GM23338 (cell line): ENCODE results near the gene GRIA4. TPM values are rescaled to one million over a fixed set of nuclear protein-coding genes. Genes with fewer than 3 reads are reported as not detected.

Experiments used
- ATAC-seq: fragments of 200-7000 bp; cut with Tn5 transposase; 3 replicates; pipeline ENCODE4 v1.9.1; 2020
- DNase-seq: peaks from one replicate; pipeline ENCODE4 v3.0.0-alpha.2; 2015; ENCODE audit warnings: low spot score
- H2AFZ ChIP-seq: fragments of 200-600 bp; sonication (generic); 2 replicates; pipeline ENCODE4 v1.8.0; 2016; ENCODE audit warnings: antibody characterized with exemption, mild to moderate bottlenecking, moderate library complexity
- H3F3A ChIP-seq: fragments of 200-600 bp; sonication (generic); replicated peaks from 2 replicates; pipeline ENCODE4 v1.8.0; 2017; ENCODE audit warnings: antibody characterized with exemption, mixed run types, low read depth
- H3K27ac ChIP-seq: fragments of 200-600 bp; sonication (generic); 2 replicates; pipeline ENCODE4 v1.6.1; 2016; ENCODE audit warnings: low read depth
- H3K27me3 ChIP-seq: fragments of 200-600 bp; sonication (generic); 2 replicates; pipeline ENCODE4 v1.8.0; 2016; ENCODE audit warnings: mild to moderate bottlenecking, mixed run types, moderate library complexity; ENCODE audit not compliant: insufficient read depth
- H3K36me3 ChIP-seq: fragments of 200-600 bp; sonication (generic); 2 replicates; pipeline ENCODE4 v1.8.0; 2016; ENCODE audit warnings: mild to moderate bottlenecking; ENCODE audit not compliant: insufficient read depth
- H3K4me1 ChIP-seq: fragments of 200-600 bp; sonication (generic); 2 replicates; pipeline ENCODE4 v1.8.0; 2016; ENCODE audit warnings: mild to moderate bottlenecking, moderate library complexity; ENCODE audit not compliant: insufficient read depth
- H3K4me2 ChIP-seq: fragments of 200-600 bp; sonication (generic); 2 replicates; pipeline ENCODE4 v1.7.1; 2017; ENCODE audit warnings: mixed run types
- H3K4me3 ChIP-seq: fragments of 200-600 bp; sonication (generic); 2 replicates; pipeline ENCODE4 v1.6.1; 2016; ENCODE audit warnings: mixed run types
- H3K79me2 ChIP-seq: fragments of 200-600 bp; sonication (generic); replicated peaks from 2 replicates; pipeline ENCODE4 v1.8.0; 2017; ENCODE audit warnings: mild to moderate bottlenecking; ENCODE audit not compliant: insufficient read depth
- H3K9me2 ChIP-seq: fragments of 200-600 bp; sonication (generic); 2 replicates; pipeline ENCODE4 v1.8.0; 2017; ENCODE audit not compliant: insufficient read depth
- H4K20me1 ChIP-seq: fragments of 200-600 bp; sonication (generic); replicated peaks from 2 replicates; pipeline ENCODE4 v1.8.0; 2017; ENCODE audit warnings: mild to moderate bottlenecking; ENCODE audit not compliant: insufficient read depth
- H3K27ac Mint-ChIP-seq: 2 replicates; pipeline ENCODE4 v1.8.0; 2020; ENCODE audit warnings: inconsistent platforms, mild to moderate bottlenecking, moderate library complexity, mixed read lengths
- H3K27me3 Mint-ChIP-seq: 3 replicates; pipeline ENCODE4 v1.8.0; 2022; ENCODE audit warnings: low read depth, mild to moderate bottlenecking, moderate library complexity, mixed read lengths, inconsistent platforms; ENCODE audit not compliant: insufficient read depth, poor library complexity
- H3K36me3 Mint-ChIP-seq: 3 replicates; pipeline ENCODE4 v1.8.0; 2021; ENCODE audit warnings: low read depth, mild to moderate bottlenecking, inconsistent platforms, moderate library complexity, mixed read lengths
- H3K4me1 Mint-ChIP-seq: 3 replicates; pipeline ENCODE4 v1.8.0; 2020; ENCODE audit warnings: mild to moderate bottlenecking, inconsistent platforms, mixed read lengths
- H3K4me3 Mint-ChIP-seq: 3 replicates; pipeline ENCODE4 v1.8.0; 2021; ENCODE audit warnings: moderate library complexity, mild to moderate bottlenecking, inconsistent platforms, mixed read lengths
- H3K9me3 Mint-ChIP-seq: 3 replicates; pipeline ENCODE4 v1.8.0; 2020; ENCODE audit warnings: moderate library complexity, mild to moderate bottlenecking, inconsistent platforms, mixed read lengths
- polyA plus RNA-seq: library from polyadenylated mRNA; unstranded; fragments of >200 nt; fragmentation: Nextera tagmentation; extraction: Ambion mirVana; gene quantifications from 2 replicates; pipeline ENCODE4 v1.2.1, GENCODE V29; 2016
- total RNA-seq: library from RNA; depleted of rRNA; stranded (reverse); fragments of >200 nt; shearing (Covaris generic); gene quantifications from 2 replicates; pipeline ENCODE4 v1.2.3, GENCODE V29; 2014
- TF ChIP-seq, protein P1 (sequence below): fragments of 250-450 bp; sonication (Bioruptor Pico); IDR thresholded peaks from 2 replicates; pipeline ENCODE4 v1.5.0; 2020; ENCODE audit warnings: mild to moderate bottlenecking, moderate library complexity
- TF ChIP-seq, protein P2 (sequence below): IDR thresholded peaks from one replicate; pipeline ENCODE4 v1.6.1; 2018; ENCODE audit warnings: antibody characterized with exemption; ENCODE audit not compliant: unreplicated experiment

Gene GRIA4
- total and polyA plus RNA-seq, 2 experiments from 2014 or later, result 17.8 to 71.1 TPM

- Histone ChIP-seq H3K4me2 (no peak overlapping the region), H3K36me3 (no peaks in the 10 kb centered on the region), H2AFZ (no peak overlapping the region), H3F3A (no peaks in the 10 kb centered on the region), H3K27me3 (no peaks in the 10 kb centered on the region), H3K9me2 (no peaks in the 10 kb centered on the region), H3K4me1 (peaks cover under 1% of the 10 kb centered on the region; the same call in 1 of the 2 replicates), H4K20me1 (no peaks in the 10 kb centered on the region), H3K4me3 (no peak overlapping the region), H3K27ac (no peak overlapping the region), H3K79me2 (no peaks in the 10 kb centered on the region)
- Mint-ChIP-seq H3K4me1 (peaks cover 12% of the 10 kb centered on the region), H3K27me3 (no peaks in the 10 kb centered on the region), H3K4me3 (no peak overlapping the region), H3K9me3 (peaks cover under 1% of the 10 kb centered on the region; the same call in 1 of the 3 replicates), H3K27ac (no peak overlapping the region), H3K36me3 (no peaks in the 10 kb centered on the region)
- DNase-seq, result no peak
- no peak for ATAC-seq
- TF ChIP-seq, protein P1, sequence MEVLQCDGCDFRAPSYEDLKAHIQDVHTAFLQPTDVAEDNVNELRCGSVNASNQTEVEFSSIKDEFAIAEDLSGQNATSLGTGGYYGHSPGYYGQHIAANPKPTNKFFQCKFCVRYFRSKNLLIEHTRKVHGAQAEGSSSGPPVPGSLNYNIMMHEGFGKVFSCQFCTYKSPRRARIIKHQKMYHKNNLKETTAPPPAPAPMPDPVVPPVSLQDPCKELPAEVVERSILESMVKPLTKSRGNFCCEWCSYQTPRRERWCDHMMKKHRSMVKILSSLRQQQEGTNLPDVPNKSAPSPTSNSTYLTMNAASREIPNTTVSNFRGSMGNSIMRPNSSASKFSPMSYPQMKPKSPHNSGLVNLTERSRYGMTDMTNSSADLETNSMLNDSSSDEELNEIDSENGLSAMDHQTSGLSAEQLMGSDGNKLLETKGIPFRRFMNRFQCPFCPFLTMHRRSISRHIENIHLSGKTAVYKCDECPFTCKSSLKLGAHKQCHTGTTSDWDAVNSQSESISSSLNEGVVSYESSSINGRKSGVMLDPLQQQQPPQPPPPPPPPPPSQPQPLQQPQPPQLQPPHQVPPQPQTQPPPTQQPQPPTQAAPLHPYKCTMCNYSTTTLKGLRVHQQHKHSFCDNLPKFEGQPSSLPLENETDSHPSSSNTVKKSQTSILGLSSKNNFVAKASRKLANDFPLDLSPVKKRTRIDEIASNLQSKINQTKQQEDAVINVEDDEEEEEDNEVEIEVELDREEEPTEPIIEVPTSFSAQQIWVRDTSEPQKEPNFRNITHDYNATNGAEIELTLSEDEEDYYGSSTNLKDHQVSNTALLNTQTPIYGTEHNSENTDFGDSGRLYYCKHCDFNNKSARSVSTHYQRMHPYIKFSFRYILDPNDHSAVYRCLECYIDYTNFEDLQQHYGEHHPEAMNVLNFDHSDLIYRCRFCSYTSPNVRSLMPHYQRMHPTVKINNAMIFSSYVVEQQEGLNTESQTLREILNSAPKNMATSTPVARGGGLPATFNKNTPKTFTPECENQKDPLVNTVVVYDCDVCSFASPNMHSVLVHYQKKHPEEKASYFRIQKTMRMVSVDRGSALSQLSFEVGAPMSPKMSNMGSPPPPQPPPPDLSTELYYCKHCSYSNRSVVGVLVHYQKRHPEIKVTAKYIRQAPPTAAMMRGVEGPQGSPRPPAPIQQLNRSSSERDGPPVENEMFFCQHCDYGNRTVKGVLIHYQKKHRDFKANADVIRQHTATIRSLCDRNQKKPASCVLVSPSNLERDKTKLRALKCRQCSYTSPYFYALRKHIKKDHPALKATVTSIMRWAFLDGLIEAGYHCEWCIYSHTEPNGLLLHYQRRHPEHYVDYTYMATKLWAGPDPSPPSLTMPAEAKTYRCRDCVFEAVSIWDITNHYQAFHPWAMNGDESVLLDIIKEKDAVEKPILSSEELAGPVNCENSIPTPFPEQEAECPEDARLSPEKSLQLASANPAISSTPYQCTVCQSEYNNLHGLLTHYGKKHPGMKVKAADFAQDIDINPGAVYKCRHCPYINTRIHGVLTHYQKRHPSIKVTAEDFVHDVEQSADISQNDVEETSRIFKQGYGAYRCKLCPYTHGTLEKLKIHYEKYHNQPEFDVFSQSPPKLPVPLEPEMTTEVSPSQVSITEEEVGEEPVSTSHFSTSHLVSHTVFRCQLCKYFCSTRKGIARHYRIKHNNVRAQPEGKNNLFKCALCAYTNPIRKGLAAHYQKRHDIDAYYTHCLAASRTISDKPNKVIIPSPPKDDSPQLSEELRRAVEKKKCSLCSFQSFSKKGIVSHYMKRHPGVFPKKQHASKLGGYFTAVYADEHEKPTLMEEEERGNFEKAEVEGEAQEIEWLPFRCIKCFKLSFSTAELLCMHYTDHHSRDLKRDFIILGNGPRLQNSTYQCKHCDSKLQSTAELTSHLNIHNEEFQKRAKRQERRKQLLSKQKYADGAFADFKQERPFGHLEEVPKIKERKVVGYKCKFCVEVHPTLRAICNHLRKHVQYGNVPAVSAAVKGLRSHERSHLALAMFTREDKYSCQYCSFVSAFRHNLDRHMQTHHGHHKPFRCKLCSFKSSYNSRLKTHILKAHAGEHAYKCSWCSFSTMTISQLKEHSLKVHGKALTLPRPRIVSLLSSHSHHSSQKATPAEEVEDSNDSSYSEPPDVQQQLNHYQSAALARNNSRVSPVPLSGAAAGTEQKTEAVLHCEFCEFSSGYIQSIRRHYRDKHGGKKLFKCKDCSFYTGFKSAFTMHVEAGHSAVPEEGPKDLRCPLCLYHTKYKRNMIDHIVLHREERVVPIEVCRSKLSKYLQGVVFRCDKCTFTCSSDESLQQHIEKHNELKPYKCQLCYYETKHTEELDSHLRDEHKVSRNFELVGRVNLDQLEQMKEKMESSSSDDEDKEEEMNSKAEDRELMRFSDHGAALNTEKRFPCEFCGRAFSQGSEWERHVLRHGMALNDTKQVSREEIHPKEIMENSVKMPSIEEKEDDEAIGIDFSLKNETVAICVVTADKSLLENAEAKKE (CRISPR knock-in tag), result no peak
- TF ChIP-seq, protein P2, sequence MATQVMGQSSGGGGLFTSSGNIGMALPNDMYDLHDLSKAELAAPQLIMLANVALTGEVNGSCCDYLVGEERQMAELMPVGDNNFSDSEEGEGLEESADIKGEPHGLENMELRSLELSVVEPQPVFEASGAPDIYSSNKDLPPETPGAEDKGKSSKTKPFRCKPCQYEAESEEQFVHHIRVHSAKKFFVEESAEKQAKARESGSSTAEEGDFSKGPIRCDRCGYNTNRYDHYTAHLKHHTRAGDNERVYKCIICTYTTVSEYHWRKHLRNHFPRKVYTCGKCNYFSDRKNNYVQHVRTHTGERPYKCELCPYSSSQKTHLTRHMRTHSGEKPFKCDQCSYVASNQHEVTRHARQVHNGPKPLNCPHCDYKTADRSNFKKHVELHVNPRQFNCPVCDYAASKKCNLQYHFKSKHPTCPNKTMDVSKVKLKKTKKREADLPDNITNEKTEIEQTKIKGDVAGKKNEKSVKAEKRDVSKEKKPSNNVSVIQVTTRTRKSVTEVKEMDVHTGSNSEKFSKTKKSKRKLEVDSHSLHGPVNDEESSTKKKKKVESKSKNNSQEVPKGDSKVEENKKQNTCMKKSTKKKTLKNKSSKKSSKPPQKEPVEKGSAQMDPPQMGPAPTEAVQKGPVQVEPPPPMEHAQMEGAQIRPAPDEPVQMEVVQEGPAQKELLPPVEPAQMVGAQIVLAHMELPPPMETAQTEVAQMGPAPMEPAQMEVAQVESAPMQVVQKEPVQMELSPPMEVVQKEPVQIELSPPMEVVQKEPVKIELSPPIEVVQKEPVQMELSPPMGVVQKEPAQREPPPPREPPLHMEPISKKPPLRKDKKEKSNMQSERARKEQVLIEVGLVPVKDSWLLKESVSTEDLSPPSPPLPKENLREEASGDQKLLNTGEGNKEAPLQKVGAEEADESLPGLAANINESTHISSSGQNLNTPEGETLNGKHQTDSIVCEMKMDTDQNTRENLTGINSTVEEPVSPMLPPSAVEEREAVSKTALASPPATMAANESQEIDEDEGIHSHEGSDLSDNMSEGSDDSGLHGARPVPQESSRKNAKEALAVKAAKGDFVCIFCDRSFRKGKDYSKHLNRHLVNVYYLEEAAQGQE, result no peak
These were observed 259.0 kb downstream of the GRIA4 start for GRCh38 chr11:105868762-105869285.
